ENCODE results near the gene ERG28. TPM values are rescaled to one million over a fixed set of nuclear protein-coding genes. Genes with fewer than 3 reads are reported as not detected.

Gene ERG28
- total and polyA plus RNA-seq, 4 donors, result 13.6 to 67.2 (median 40.2) TPM

GRCh38 chr14:75658957-75659356, 1.7 kb downstream of the ERG28 start:
- Histone ChIP-seq H3K36me3 (ENCODE audit: control insufficient read depth in 4 of 4, insufficient read depth in 4 of 4, low read length in 4 of 4) (peaks cover 2 to 28% (median 17%) of the 10 kb centered on the region in 4 donors), H3K4me1 (ENCODE audit: control insufficient read depth in 5 of 5, insufficient read depth in 5 of 5, low read length in 5 of 5) (peaks cover 0 to 15% (median 3%) of the 10 kb centered on the region in 5 donors), H3K27ac (ENCODE audit: low read depth in 1 of 2, low read length in 1 of 2) (no peak overlapping the region), H3K27me3 (ENCODE audit: control insufficient read depth in 3 of 3, insufficient read depth in 3 of 3, low read length in 2 of 3) (no peaks in the 10 kb centered on the region), H3K4me3 (no peak overlapping the region), H3K9me3 (ENCODE audit: control insufficient read depth in 4 of 4, insufficient read depth in 3 of 4, low read length in 3 of 4) (no peaks in the 10 kb centered on the region), H3K9ac (ENCODE audit: insufficient read depth in 1 of 2, low read length in 2 of 2) (no peak overlapping the region)
- 99 to 100% methylated on average over 2 of the region's 2 CpGs for WGBS, 2 donors
- no peak for ATAC-seq (ENCODE audit: insufficient read depth, low FRiP score)
- no peak for DNase-seq
- no peak for TF ChIP-seq CTCF (IDR thresholded peaks at IDR 0.05; ENCODE audit: control extremely low read depth, extremely low read depth)

GRCh38 chr14:75657331-75657730, 3.3 kb downstream of the ERG28 start:
- no peak for ATAC-seq (ENCODE audit: insufficient read depth, low FRiP score)
- WGBS, 2 donors, result 79% methylated on average over 4 of the region's 4 CpGs

GRCh38 chr14:75655235-75655634, 5.4 kb downstream of the ERG28 start:
- Histone ChIP-seq H3K27ac (ENCODE audit: low read depth in 1 of 2, low read length in 1 of 2) (no peak overlapping the region), H3K4me3 (no peak overlapping the region), H3K36me3 (ENCODE audit: control insufficient read depth in 4 of 4, insufficient read depth in 4 of 4, low read length in 4 of 4) (peaks cover 4 to 41% (median 34%) of the 10 kb centered on the region in 4 donors), H3K4me1 (ENCODE audit: control insufficient read depth in 5 of 5, insufficient read depth in 5 of 5, low read length in 5 of 5) (peaks cover 0 to 7% (median 0%) of the 10 kb centered on the region in 5 donors), H3K27me3 (ENCODE audit: control insufficient read depth in 3 of 3, insufficient read depth in 3 of 3, low read length in 2 of 3) (no peaks in the 10 kb centered on the region), H3K9me3 (ENCODE audit: control insufficient read depth in 4 of 4, insufficient read depth in 3 of 4, low read length in 3 of 4) (no peaks in the 10 kb centered on the region), H3K9ac (ENCODE audit: insufficient read depth in 1 of 2, low read length in 2 of 2) (no peak overlapping the region)
- no peak for TF ChIP-seq CTCF (IDR thresholded peaks at IDR 0.05; ENCODE audit: control extremely low read depth, extremely low read depth)
- 0% methylated on average over 1 of the region's 1 CpG for WGBS, 2 donors
- ATAC-seq (ENCODE audit: insufficient read depth, low FRiP score) (no peak), DNase-seq (no peak)

More at GRCh38 chr14:75657331-75657730, 3.3 kb downstream of the ERG28 start:
- DNase-seq, result no peak
- Histone ChIP-seq H3K4me1 (ENCODE audit: control insufficient read depth in 5 of 5, insufficient read depth in 5 of 5, low read length in 5 of 5) (peaks cover 0 to 15% (median 3%) of the 10 kb centered on the region in 5 donors), H3K27ac (ENCODE audit: low read depth in 1 of 2, low read length in 1 of 2) (no peak overlapping the region), H3K9me3 (ENCODE audit: control insufficient read depth in 4 of 4, insufficient read depth in 3 of 4, low read length in 3 of 4) (no peaks in the 10 kb centered on the region), H3K4me3 (no peak overlapping the region), H3K9ac (ENCODE audit: insufficient read depth in 1 of 2, low read length in 2 of 2) (no peak overlapping the region), H3K27me3 (ENCODE audit: control insufficient read depth in 3 of 3, insufficient read depth in 3 of 3, low read length in 2 of 3) (no peaks in the 10 kb centered on the region), H3K36me3 (ENCODE audit: control insufficient read depth in 4 of 4, insufficient read depth in 4 of 4, low read length in 4 of 4) (peaks cover 2 to 28% (median 18%) of the 10 kb centered on the region in 4 donors)
- TF ChIP-seq CTCF (IDR thresholded peaks at IDR 0.05; ENCODE audit: control extremely low read depth, extremely low read depth), result no peak
